ENCODE measurements around the gene CR1.
"Not testable (repeated sequence)": the region's sequence is repeated elsewhere in the genome, so short reads cannot be mapped to it uniquely, and the experiment has no call there.

GRCh38 chr1:207635569-207636186, 139.7 kb downstream of the CR1 start:
- TF ChIP-seq EP300, POLR2A, CTCF, POLR2AphosphoS5 (IDR thresholded peaks at IDR 0.05): not testable (repeated sequence)
